HFFc6 (cell line): ENCODE measurements around the gene EVC2. TPM values are rescaled to one million over a fixed set of nuclear protein-coding genes. Genes with fewer than 3 reads are reported as not detected.

Source experiments
- DNase-seq: peaks from one replicate; pipeline ENCODE4 v3.0.0-alpha.2; 2018
- H3K27ac Mint-ChIP-seq: 2 replicates; pipeline ENCODE4 v1.8.0; 2020; ENCODE audit warnings: mild to moderate bottlenecking, mixed read lengths
- H3K27me3 Mint-ChIP-seq: 2 replicates; pipeline ENCODE4 v1.8.0; 2021; ENCODE audit warnings: mild to moderate bottlenecking, moderate library complexity, mixed read lengths; ENCODE audit not compliant: insufficient read depth
- H3K36me3 Mint-ChIP-seq: 2 replicates; pipeline ENCODE4 v1.8.0; 2021; ENCODE audit warnings: low read depth, mixed read lengths
- H3K4me1 Mint-ChIP-seq: 2 replicates; pipeline ENCODE4 v1.8.0; 2020; ENCODE audit warnings: low read depth, mixed read lengths
- H3K4me3 Mint-ChIP-seq: 2 replicates; pipeline ENCODE4 v1.8.0; 2020; ENCODE audit warnings: mild to moderate bottlenecking, moderate library complexity, mixed read lengths
- H3K9me3 Mint-ChIP-seq: 2 replicates; pipeline ENCODE4 v1.8.0; 2020; ENCODE audit warnings: mild to moderate bottlenecking, mixed read lengths
- CTCF ChIP-seq: fragments of 200-600 bp; sonication (generic); IDR thresholded peaks from 2 replicates; pipeline ENCODE4 v1.5.0; 2021; ENCODE audit warnings: antibody characterized with exemption, mild to moderate bottlenecking
- total RNA-seq, 6 experiments: library from RNA; stranded (reverse); fragmentation: NEBNext Ultra II Directional; extraction: Animal tissue kit (Norgen Biotek cat#: 25700); gene quantifications; 2 replicates in 1 of 6; 3 replicates in 5 of 6; pipeline ENCODE4 v1.2.3, GENCODE V29; 2021

Gene EVC2
- total RNA-seq, 6 experiments from 2014 or later: 3.0 to 4.1 (median 3.8) TPM

GRCh38 chr4:5658974-5659373 is 49.4 kb downstream of the EVC2 start:
- Mint-ChIP-seq H3K27ac (no peak overlapping the region), H3K27me3 (no peaks in the 10 kb centered on the region; the same call in 1 of the 2 replicates), H3K36me3 (peaks cover 47% of the 10 kb centered on the region), H3K4me1 (peaks cover 14% of the 10 kb centered on the region), H3K9me3 (no peaks in the 10 kb centered on the region), H3K4me3 (no peak overlapping the region)
- no peak for DNase-seq
- TF ChIP-seq CTCF: no peak

GRCh38 chr4:5656415-5656814 is 51.9 kb downstream of the EVC2 start:
- Mint-ChIP-seq H3K27me3 (no peaks in the 10 kb centered on the region), H3K4me1 (peaks cover 10% of the 10 kb centered on the region), H3K9me3 (no peaks in the 10 kb centered on the region), H3K27ac (no peak overlapping the region), H3K36me3 (peaks cover 34% of the 10 kb centered on the region), H3K4me3 (no peak overlapping the region)
- TF ChIP-seq CTCF: no peak
- no peak for DNase-seq

GRCh38 chr4:5654791-5655190 is 53.6 kb downstream of the EVC2 start:
- no peak for TF ChIP-seq CTCF
- no peak overlapping the region for H3K27ac Mint-ChIP-seq
- no peaks in the 10 kb centered on the region for H3K9me3 Mint-ChIP-seq
- H3K36me3 Mint-ChIP-seq: peaks cover 25% of the 10 kb centered on the region
- H3K27me3 Mint-ChIP-seq: no peaks in the 10 kb centered on the region
- no peak overlapping the region for H3K4me3 Mint-ChIP-seq
- DNase-seq: no peak
- peaks cover under 1% of the 10 kb centered on the region; the same call in 1 of the 2 replicates for H3K4me1 Mint-ChIP-seq

- H3K27ac Mint-ChIP-seq: no peak overlapping the region
- DNase-seq: no peak
- no peaks in the 10 kb centered on the region for H3K4me1 Mint-ChIP-seq
- no peak overlapping the region for H3K4me3 Mint-ChIP-seq
- H3K27me3 Mint-ChIP-seq: no peaks in the 10 kb centered on the region
- H3K36me3 Mint-ChIP-seq: peaks cover 20% of the 10 kb centered on the region
- no peak for TF ChIP-seq CTCF
- H3K9me3 Mint-ChIP-seq: no peaks in the 10 kb centered on the region
Observed at GRCh38 chr4:5651089-5651488, 57.3 kb downstream of the EVC2 start.

- no peak for DNase-seq
- Mint-ChIP-seq H3K9me3 (no peaks in the 10 kb centered on the region), H3K4me1 (no peaks in the 10 kb centered on the region)
Observed at GRCh38 chr4:5650040-5650439, 58.3 kb downstream of the EVC2 start.

More at GRCh38 chr4:5650040-5650439, 58.3 kb downstream of the EVC2 start:
- Mint-ChIP-seq H3K27ac (no peak overlapping the region), H3K4me3 (no peak overlapping the region), H3K27me3 (no peaks in the 10 kb centered on the region), H3K36me3 (peaks cover 28% of the 10 kb centered on the region)
- no peak for TF ChIP-seq CTCF
